HepG2 (cell line): Measurements from ENCODE around the gene SEPHS2. TPM values are rescaled to one million over a fixed set of nuclear protein-coding genes. Genes with fewer than 3 reads are reported as not detected.
A peak's percentile ranks its signal among the peaks of the same experiment; 100 is the strongest.

Experiments
- CEBPZ ChIP-seq: IDR thresholded peaks from 2 replicates; pipeline ENCODE4 v1.6.1; 2012; ENCODE audit warnings: low read length, improper control_type of control experiment
- CHD2 ChIP-seq: IDR thresholded peaks from 2 replicates; pipeline ENCODE4 v1.6.1; 2011; ENCODE audit warnings: low read depth, low read length, improper control_type of control experiment
- EED ChIP-seq: sonication (generic); formaldehyde crosslinking; IDR thresholded peaks from 2 replicates; pipeline ENCODE4 v1.5.0; 2020; ENCODE audit warnings: mild to moderate bottlenecking, missing genetic modification reagents
- EHMT2 ChIP-seq: fragments of 200-600 bp; sonication (generic); IDR thresholded peaks from 2 replicates; pipeline ENCODE4 v1.7.0; 2017; ENCODE audit warnings: antibody characterized with exemption, low read depth, low read length, borderline replicate concordance
- EZH2 ChIP-seq: conservative IDR thresholded peaks from 2 replicates; pipeline ENCODE4 v1.6.1; 2012; ENCODE audit warnings: mild to moderate bottlenecking, low read depth, low read length, moderate library complexity
- GZF1 ChIP-seq: sonication (generic); formaldehyde crosslinking; IDR thresholded peaks from 2 replicates; pipeline ENCODE4 v1.5.1; 2020; ENCODE audit warnings: mild to moderate bottlenecking, missing genetic modification reagents
- HNRNPH1 ChIP-seq: fragments of 200-400 bp; formaldehyde crosslinking; optimal IDR thresholded peaks from 2 replicates; pipeline ENCODE3; 2017; ENCODE audit warnings: mild to moderate bottlenecking, low read depth, low read length
- IRF2 ChIP-seq: IDR thresholded peaks from 2 replicates; pipeline ENCODE4 v1.6.1; 2018; ENCODE audit warnings: missing genetic modification reagents, missing compliant biosample characterization
- MED13 ChIP-seq: sonication (generic); formaldehyde crosslinking; IDR thresholded peaks from 2 replicates; pipeline ENCODE4 v1.5.0; 2020; ENCODE audit warnings: missing genetic modification reagents
- NFE2L2 ChIP-seq: fragments of 150-350 bp; IDR thresholded peaks from 2 replicates; pipeline ENCODE4 v1.6.1; 2014; ENCODE audit warnings: low read length
- NR2F2 ChIP-seq: IDR thresholded peaks from 2 replicates; pipeline ENCODE4 v1.6.1; 2012; ENCODE audit warnings: low read depth, inconsistent platforms, borderline replicate concordance
- PLSCR1 ChIP-seq: sonication (generic); formaldehyde crosslinking; IDR thresholded peaks from 2 replicates; pipeline ENCODE4 v1.5.0; 2020; ENCODE audit warnings: missing genetic modification reagents, mild to moderate bottlenecking, borderline replicate concordance
- SATB2 ChIP-seq: sonication (generic); formaldehyde crosslinking; IDR thresholded peaks from 2 replicates; pipeline ENCODE4 v1.5.0; 2020; ENCODE audit warnings: missing genetic modification reagents
- SIN3A ChIP-seq: IDR thresholded peaks from 2 replicates; pipeline ENCODE4 v1.6.1; 2011; ENCODE audit warnings: low read depth, mild to moderate bottlenecking, control low read depth, low read length, borderline replicate concordance
- TOPORS ChIP-seq: sonication (generic); formaldehyde crosslinking; IDR thresholded peaks from 2 replicates; pipeline ENCODE4 v1.8.0; 2023; ENCODE audit warnings: mild to moderate bottlenecking, missing genetic modification reagents
- ZNF121 ChIP-seq: sonication (generic); formaldehyde crosslinking; IDR thresholded peaks from 2 replicates; pipeline ENCODE4 v1.5.0; 2020; ENCODE audit warnings: mild to moderate bottlenecking, missing genetic modification reagents
- ZNF234 ChIP-seq: sonication (generic); formaldehyde crosslinking; conservative IDR thresholded peaks from 2 replicates; pipeline ENCODE4 v1.5.1; 2020; ENCODE audit warnings: mild to moderate bottlenecking, missing genetic modification reagents
- ZNF280D ChIP-seq: sonication (generic); formaldehyde crosslinking; IDR thresholded peaks from 2 replicates; pipeline ENCODE4 v1.5.1; 2020; ENCODE audit warnings: mild to moderate bottlenecking, missing genetic modification reagents
- ZNF446 ChIP-seq: sonication (generic); formaldehyde crosslinking; IDR thresholded peaks from 2 replicates; pipeline ENCODE4 v1.5.0; 2020; ENCODE audit warnings: mild to moderate bottlenecking, missing genetic modification reagents
- ZNF468 ChIP-seq: sonication (generic); formaldehyde crosslinking; IDR thresholded peaks from 2 replicates; pipeline ENCODE4 v1.8.0; 2022; ENCODE audit warnings: mild to moderate bottlenecking, moderate library complexity, missing genetic modification reagents
- ZNF530 ChIP-seq: sonication (generic); formaldehyde crosslinking; IDR thresholded peaks from 2 replicates; pipeline ENCODE4 v1.5.0; 2020; ENCODE audit warnings: low read depth, mild to moderate bottlenecking, missing genetic modification reagents
- ZNF577 ChIP-seq: sonication (generic); formaldehyde crosslinking; IDR thresholded peaks from 2 replicates; pipeline ENCODE4 v1.4.0; 2020; ENCODE audit warnings: mild to moderate bottlenecking, low read depth, missing genetic modification reagents, borderline replicate concordance
- ZNF768 ChIP-seq: sonication (generic); formaldehyde crosslinking; IDR thresholded peaks from 2 replicates; pipeline ENCODE4 v1.4.0; 2020; ENCODE audit warnings: missing genetic modification reagents
- ZNF777 ChIP-seq: sonication (generic); formaldehyde crosslinking; IDR thresholded peaks from 2 replicates; pipeline ENCODE4 v1.4.0; 2020; ENCODE audit warnings: missing genetic modification reagents
- polyA plus RNA-seq, 8 experiments: library from polyadenylated mRNA; depleted of rRNA in 3 of 8; stranded (reverse) in 7 of 8; unstranded in 1 of 8; fragments of >200 nt; fragmentation: Illumina TruSeq in 4 of 8; extraction: Trizol in 4 of 8; gene quantifications; 2 replicates each; pipeline versions ENCODE4 v1.2.1 to v1.2.3, GENCODE V29; 2011 to 2016; ENCODE audit warnings: low read depth in 4 of 8, missing spikeins in 1 of 8, mixed read lengths in 1 of 8; ENCODE audit not compliant: insufficient read depth in 1 of 8
- total RNA-seq, 5 experiments: library from RNA; depleted of rRNA; stranded (reverse); fragments of >200 nt; fragmentation: Illumina TruSeq; extraction: Trizol; gene quantifications; 2 replicates each; pipeline ENCODE4 v1.2.3, GENCODE V29; 2016; ENCODE audit warnings: low read depth in 1 of 5

SEPHS2 gene
- total and polyA plus RNA-seq, 2 of the 13 experiments (the other 11 are each of a cell fraction or from before 2014, with no cell fraction given), result 20.7 to 127 TPM

GRCh38 chr16:30458561-30459394 is 13.1 kb upstream of the SEPHS2 start (continued):
- TF ChIP-seq NFE2L2 (no peak), TOPORS (CRISPR knock-in tag) (peak; percentile 62; the same call in 1 of the 2 replicates), ZNF234 (no peak; the same call in 1 of the 2 replicates), EED (CRISPR knock-in tag) (no peak), SIN3A (no peak), ZNF121 (CRISPR knock-in tag) (no peak; the same call in 1 of the 2 replicates), EHMT2 (no peak), ZNF530 (no peak), CEBPZ (no peak), ZNF468 (CRISPR knock-in tag) (no peak), ZNF777 (CRISPR knock-in tag) (no peak), HNRNPH1 (no peak), GZF1 (peak; percentile 85; the same call in 1 of the 2 replicates), ZNF768 (CRISPR knock-in tag) (peak; percentile 29; the same call in 1 of the 2 replicates), SATB2 (CRISPR knock-in tag) (no peak), NR2F2 (peak; percentile 6; the same call in 1 of the 2 replicates), CHD2 (no peak), IRF2 (CRISPR knock-in tag) (0 out of 2 replicates have a peak, but pooled peaks have one; percentile 45), PLSCR1 (CRISPR knock-in tag) (no peak), ZNF280D (CRISPR knock-in tag) (peak; percentile 83; the same call in 1 of the 2 replicates), ZNF577 (no peak), MED13 (CRISPR knock-in tag) (no peak), EZH2 (no peak), ZNF446 (CRISPR knock-in tag) (peak; percentile 87)
